GM21528 (cell line): Measurements from ENCODE around the gene PCGF3.
"Not testable (repeated sequence)": the region's sequence is repeated elsewhere in the genome, so short reads cannot be mapped to it uniquely, and the experiment has no call there.

ENCODE experiments used
- ATAC-seq: cut with Tn5 transposase; IDR thresholded peaks from one replicate; pipeline ENCODE4 v1.9.1; 2021; ENCODE audit warnings: mild to moderate bottlenecking, moderate library complexity; ENCODE audit not compliant: unreplicated experiment, low FRiP score

PCGF3 gene

GRCh38 chr4:721261-722168 lies 15.9 kb downstream of the PCGF3 start:
- no peak for ATAC-seq

GRCh38 chr4:722169-722725 lies 16.6 kb downstream of the PCGF3 start:
- no peak for ATAC-seq

GRCh38 chr4:722851-723360 lies 17.3 kb downstream of the PCGF3 start:
- no peak for ATAC-seq

GRCh38 chr4:723751-724530 lies 18.3 kb downstream of the PCGF3 start:
- no peak for ATAC-seq

- ATAC-seq: no peak
Measured at GRCh38 chr4:725391-726234, 20.0 kb downstream of the PCGF3 start.

GRCh38 chr4:726235-726787 lies 20.7 kb downstream of the PCGF3 start:
- ATAC-seq: no peak

- ATAC-seq: no peak
Measured at GRCh38 chr4:726838-727237, 21.2 kb downstream of the PCGF3 start.

- ATAC-seq: no peak
Measured at GRCh38 chr4:727576-727975, 21.9 kb downstream of the PCGF3 start.

- no peak for ATAC-seq
Measured at GRCh38 chr4:729336-730315, 24.0 kb downstream of the PCGF3 start.

GRCh38 chr4:730511-730910 lies 24.9 kb downstream of the PCGF3 start:
- no peak for ATAC-seq

GRCh38 chr4:730946-731904 lies 25.6 kb downstream of the PCGF3 start:
- ATAC-seq: not testable (repeated sequence)

GRCh38 chr4:731954-732353 lies 26.3 kb downstream of the PCGF3 start:
- ATAC-seq: not testable (repeated sequence)

GRCh38 chr4:732486-732885 lies 26.9 kb downstream of the PCGF3 start:
- ATAC-seq: no peak

GRCh38 chr4:732911-733630 lies 27.4 kb downstream of the PCGF3 start:
- ATAC-seq: no peak

- ATAC-seq: no peak
Measured at GRCh38 chr4:733631-733980, 28.0 kb downstream of the PCGF3 start.

- ATAC-seq: no peak
Measured at GRCh38 chr4:734075-734474, 28.4 kb downstream of the PCGF3 start.

GRCh38 chr4:734951-735350 lies 29.3 kb downstream of the PCGF3 start:
- ATAC-seq: no peak
